Transverse colon (tissue), 4 donors: ENCODE results near the gene SLC22A4. TPM values are rescaled to one million over a fixed set of nuclear protein-coding genes. Genes with fewer than 3 reads are reported as not detected.

Experiments used
- DNase-seq: peaks from one replicate; pipeline ENCODE4 v3.0.0-alpha.2; 2019
- H3K27ac ChIP-seq, 4 donors: fragments of 200-600 bp; sonication (generic); 2 replicates each; pipeline ENCODE4 v1.5.1; 2016 to 2018; ENCODE audit warnings: inconsistent platforms in 4 of 4
- H3K27me3 ChIP-seq: fragments of 200-600 bp; sonication (generic); 2 replicates; pipeline ENCODE4 v1.5.1; 2017; ENCODE audit warnings: inconsistent platforms
- H3K36me3 ChIP-seq, 4 donors: fragments of 200-600 bp; sonication (generic); 2 replicates each; pipeline ENCODE4 v1.5.1; 2017 to 2019; ENCODE audit warnings: inconsistent platforms in 4 of 4
- H3K4me1 ChIP-seq, 4 donors: fragments of 200-600 bp; sonication (generic); 2 replicates each; pipeline ENCODE4 v1.5.1; 2017 to 2020; ENCODE audit warnings: inconsistent platforms in 4 of 4
- H3K4me3 ChIP-seq, 4 donors: fragments of 200-600 bp; sonication (generic); 1 replicate in 1 of 4; 2 replicates in 3 of 4; pipeline versions ENCODE4 v1.5.1 to v1.6.1; 2017 to 2019; ENCODE audit warnings: inconsistent platforms in 4 of 4
- H3K9me3 ChIP-seq, 2 donors: fragments of 200-600 bp; sonication (generic); 2 replicates each; pipeline ENCODE4 v1.5.1; 2017 to 2019; ENCODE audit warnings: inconsistent platforms in 2 of 2
- EP300 ChIP-seq: sonication (generic); formaldehyde crosslinking; IDR thresholded peaks from one replicate; pipeline ENCODE4 v1.6.1; 2017; ENCODE audit warnings: antibody characterized with exemption, low read depth
- POLR2A ChIP-seq: fragments of 450-650 bp; IDR thresholded peaks from one replicate; pipeline ENCODE4 v1.6.1; 2016; ENCODE audit warnings: antibody characterized with exemption, mild to moderate bottlenecking, moderate library complexity
- POLR2AphosphoS5 ChIP-seq, 3 donors: sonication (generic); formaldehyde crosslinking; IDR thresholded peaks; one replicate each; pipeline ENCODE4 v1.6.1; 2016; ENCODE audit warnings: antibody characterized with exemption in 3 of 3
- WGBS, 2 donors: methylation state at CpG; one replicate each; pipeline ENCODE4 v1.1.5; 2018; ENCODE audit warnings: low coverage in 1 of 2; 5-methylcytosine and 5-hydroxymethylcytosine counted together
- in situ Hi-C, 4 donors: fragments of 200-750 bp; cut with MboI; loops; one replicate each; pipeline versions ENCODE4 v1.15.0 to v1.15.1; 2017; ENCODE audit warnings: low sequenced_read_pairs in 3 of 4, low pct_ligation_motif_present in 1 of 4, low pct_unique_long_range_greater_than_20kb in 1 of 4
- intact Hi-C: fragments of 100-400 bp; cut with DNase I; formaldehyde crosslinking; loops from one replicate; pipeline ENCODE4 v1.15.1; 2023; ENCODE audit warnings: low total_unique reads
- total RNA-seq, 4 donors: library from RNA; depleted of rRNA; stranded (reverse); fragments of >200 nt; gene quantifications; one replicate each; pipeline ENCODE4 v1.1.0, GENCODE V29; 2016
- TF ChIP-seq, protein P1 (sequence below), 5 experiments: fragments of 200-600 bp in 3 of 5; fragments of 450-650 bp in 2 of 5; sonication (generic) in 3 of 5; IDR thresholded peaks; 1 replicate in 2 of 5; 2 replicates in 3 of 5; pipeline ENCODE4 v1.5.1; 2016 to 2017; ENCODE audit warnings: antibody characterized with exemption in 5 of 5, inconsistent platforms in 3 of 5, mild to moderate bottlenecking in 2 of 5, moderate library complexity in 1 of 5

The SLC22A4 gene
- total RNA-seq, 4 donors from 2014 or later, result 1.6 to 48.3 (median 14.5) TPM; not detected in 1

DNA sequence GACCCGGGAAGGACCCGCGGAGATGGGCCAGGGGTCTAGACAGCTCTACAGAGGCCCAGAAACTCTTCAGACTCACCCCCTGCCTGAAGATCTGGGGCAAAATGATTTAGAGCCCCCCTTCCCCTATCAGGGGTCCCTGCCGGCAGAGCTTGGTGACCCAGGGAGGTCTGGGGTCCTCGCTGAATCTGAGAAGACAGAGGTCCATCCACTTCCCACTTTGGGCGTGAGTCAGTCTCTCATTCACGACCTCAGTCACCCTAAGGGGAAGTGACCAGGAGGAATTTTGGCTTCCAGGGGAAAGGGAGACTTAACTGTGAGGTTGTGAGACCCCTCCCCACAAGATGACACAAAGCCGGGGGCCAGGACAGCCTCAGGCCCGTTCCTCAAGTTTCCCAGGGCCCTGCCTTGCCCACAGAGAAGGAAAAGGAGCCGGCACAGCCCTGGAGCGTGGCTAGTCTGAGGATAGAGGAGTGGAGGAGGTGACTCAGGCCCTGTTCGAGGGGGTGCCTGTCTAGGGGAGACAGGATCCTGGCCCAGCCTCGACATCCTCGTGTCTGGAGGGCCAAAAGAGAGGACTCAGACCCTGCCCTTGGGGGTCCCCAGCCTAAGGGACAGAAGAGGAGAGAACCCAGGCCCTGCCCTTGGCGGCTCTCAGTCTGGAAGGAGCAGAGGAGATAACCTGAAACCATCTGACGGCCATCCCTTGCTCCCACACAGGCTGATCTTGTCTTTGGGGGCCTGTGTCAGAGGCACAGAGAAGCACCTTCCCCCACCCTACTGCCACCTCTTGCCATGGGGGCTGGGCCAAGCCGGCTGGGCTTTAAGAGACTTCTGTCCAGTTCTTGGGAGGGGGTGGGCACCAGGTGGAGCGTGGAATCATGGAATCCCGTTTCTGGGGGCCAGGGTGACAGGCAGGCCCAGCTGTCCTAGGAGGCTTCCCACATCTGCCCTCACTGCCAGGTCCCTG is 35.8 kb upstream of the SLC22A4 start:
- in situ Hi-C loops, result loop anchor here in 1 of 4 donors (25.0 kb wide), 1 partner anchor 279 kb away; the partner anchor contains the start of gene IL5
- no peaks in the 10 kb centered on the region for H3K36me3 ChIP-seq
- TF ChIP-seq POLR2AphosphoS5 (IDR thresholded peaks at IDR 0.05) (no peak), EP300 (no peak), POLR2A (no peak)
- TF ChIP-seq, protein P1, sequence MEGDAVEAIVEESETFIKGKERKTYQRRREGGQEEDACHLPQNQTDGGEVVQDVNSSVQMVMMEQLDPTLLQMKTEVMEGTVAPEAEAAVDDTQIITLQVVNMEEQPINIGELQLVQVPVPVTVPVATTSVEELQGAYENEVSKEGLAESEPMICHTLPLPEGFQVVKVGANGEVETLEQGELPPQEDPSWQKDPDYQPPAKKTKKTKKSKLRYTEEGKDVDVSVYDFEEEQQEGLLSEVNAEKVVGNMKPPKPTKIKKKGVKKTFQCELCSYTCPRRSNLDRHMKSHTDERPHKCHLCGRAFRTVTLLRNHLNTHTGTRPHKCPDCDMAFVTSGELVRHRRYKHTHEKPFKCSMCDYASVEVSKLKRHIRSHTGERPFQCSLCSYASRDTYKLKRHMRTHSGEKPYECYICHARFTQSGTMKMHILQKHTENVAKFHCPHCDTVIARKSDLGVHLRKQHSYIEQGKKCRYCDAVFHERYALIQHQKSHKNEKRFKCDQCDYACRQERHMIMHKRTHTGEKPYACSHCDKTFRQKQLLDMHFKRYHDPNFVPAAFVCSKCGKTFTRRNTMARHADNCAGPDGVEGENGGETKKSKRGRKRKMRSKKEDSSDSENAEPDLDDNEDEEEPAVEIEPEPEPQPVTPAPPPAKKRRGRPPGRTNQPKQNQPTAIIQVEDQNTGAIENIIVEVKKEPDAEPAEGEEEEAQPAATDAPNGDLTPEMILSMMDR (IDR thresholded peaks at IDR 0.05), result no peak
- peak; percentile 23 for DNase-seq
- peak overlapping the region; percentile 87 to 97 (median 94) for H3K27ac ChIP-seq
- peaks cover 9 to 49% (median 32%) of the 10 kb centered on the region in 4 donors for H3K4me1 ChIP-seq
- H3K9me3 ChIP-seq, result no peaks in the 10 kb centered on the region
- H3K4me3 ChIP-seq, result peak overlapping the region; percentile 27 to 67 (median 52)
- WGBS, 2 donors, result 62% methylated on average over 16 of the region's 19 CpGs; no CpG with 5 or more reads in 1 of the 2 donors
- intact Hi-C loops, result loop anchor here (5.0 kb wide), 1 partner anchor 34 kb away; the partner anchor contains the start of gene SLC22A4
- H3K27me3 ChIP-seq, result peaks cover 17% of the 10 kb centered on the region

DNA sequence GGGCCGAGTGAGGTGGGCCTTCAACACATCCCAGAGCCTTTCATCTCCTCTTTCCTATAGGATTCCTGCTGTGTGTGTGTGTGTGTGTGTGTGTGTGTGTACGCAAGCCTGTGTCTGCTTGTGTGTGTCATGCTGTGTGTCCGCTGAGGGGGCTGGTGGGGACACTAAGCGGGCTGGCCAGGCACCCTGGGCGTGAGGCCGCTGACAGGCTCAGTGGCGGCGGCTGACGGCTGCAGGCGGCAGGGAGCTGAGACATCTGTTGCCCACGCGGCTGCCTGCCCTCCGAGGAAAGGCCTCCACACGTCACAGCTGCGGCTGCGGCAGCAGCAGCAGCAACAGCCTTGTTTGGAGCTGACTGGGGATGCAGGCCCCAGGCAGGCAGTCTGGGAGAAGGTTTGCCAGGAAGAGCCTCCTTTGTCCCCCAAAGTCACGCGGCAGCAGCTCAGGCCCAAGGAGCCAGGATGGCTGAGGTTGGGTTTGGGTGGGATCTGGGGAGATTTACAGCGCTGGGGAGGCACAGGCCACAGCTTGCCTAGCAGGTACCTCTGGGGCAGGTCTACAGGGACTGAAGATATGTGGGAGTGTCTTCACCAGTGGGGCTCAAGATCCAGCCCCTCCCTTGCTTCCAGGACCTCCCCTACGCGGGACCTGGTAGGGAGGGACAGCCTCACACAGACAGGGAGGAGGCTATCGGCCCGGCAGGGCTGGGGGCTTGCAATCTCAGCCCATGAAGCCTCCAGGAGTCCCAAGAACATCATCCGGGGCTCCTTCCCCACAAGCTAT is 34.9 kb upstream of the SLC22A4 start:
- peaks cover 17% of the 10 kb centered on the region for H3K27me3 ChIP-seq
- H3K4me1 ChIP-seq, result peaks cover 12 to 57% (median 41%) of the 10 kb centered on the region in 4 donors
- TF ChIP-seq EP300 (peak; percentile 40), POLR2AphosphoS5 (IDR thresholded peaks at IDR 0.05) (peak; percentile 74 to 82 (median 79)), POLR2A (peak; percentile 58)
- TF ChIP-seq, protein P1 (IDR thresholded peaks at IDR 0.05), result no peak
- H3K36me3 ChIP-seq, result no peaks in the 10 kb centered on the region
- 81% methylated on average over 15 of the region's 24 CpGs; no CpG with 5 or more reads in 1 of the 2 donors for WGBS, 2 donors
- no peaks in the 10 kb centered on the region for H3K9me3 ChIP-seq
- in situ Hi-C loops (loop anchor here in 1 of 4 donors (25.0 kb wide), 1 partner anchor 278 kb away; the partner anchor contains the start of gene IL5), intact Hi-C loops (loop anchor here (5.0 kb wide), 1 partner anchor 33 kb away; the partner anchor contains the start of gene SLC22A4)
- peak; percentile 56 for DNase-seq
- H3K4me3 ChIP-seq, result peak overlapping the region in 3 of 4 donors; percentile 45 to 67 (median 59)
- H3K27ac ChIP-seq, result peak overlapping the region; percentile 87 to 97 (median 94)

DNA sequence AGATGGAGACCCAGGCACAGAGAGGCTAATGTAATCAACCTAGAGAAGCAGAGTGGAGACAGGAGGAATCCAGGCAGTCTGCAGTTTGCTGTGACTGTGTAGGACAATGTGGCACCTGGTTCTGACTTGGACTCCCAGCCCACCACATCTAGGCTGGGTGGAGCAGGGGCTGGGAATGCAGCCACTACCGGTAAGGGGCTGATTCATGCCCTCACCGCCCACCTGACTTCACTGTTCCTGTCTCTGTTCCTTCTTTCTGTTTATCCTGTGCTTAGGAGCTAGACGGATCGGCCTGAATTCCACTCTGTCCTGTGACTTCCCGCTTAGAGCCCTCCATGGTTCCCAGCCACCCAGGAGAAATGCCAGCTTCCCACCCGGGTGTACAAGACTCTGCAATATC is 34.1 kb upstream of the SLC22A4 start:
- H3K27ac ChIP-seq, result peak overlapping the region; percentile 87 to 97 (median 94)
- peaks cover 17% of the 10 kb centered on the region for H3K27me3 ChIP-seq
- peak overlapping the region in 2 of 4 donors; percentile 59 to 67 for H3K4me3 ChIP-seq
- no peak for DNase-seq
- H3K4me1 ChIP-seq, result peaks cover 19 to 59% (median 48%) of the 10 kb centered on the region in 4 donors
- TF ChIP-seq, protein P1 (IDR thresholded peaks at IDR 0.05), result no peak
- peak in 2 of 3 donors; percentile 20 to 60 for TF ChIP-seq POLR2AphosphoS5 (IDR thresholded peaks at IDR 0.05)
- peak; percentile 82 for TF ChIP-seq EP300
- no peak for TF ChIP-seq POLR2A
- no peaks in the 10 kb centered on the region for H3K36me3 ChIP-seq
- in situ Hi-C loops, result loop anchor here in 1 of 4 donors (25.0 kb wide), 1 partner anchor 277 kb away; the partner anchor contains the start of gene IL5
- 66 to 72% methylated on average over 3 to 6 of the region's 6 CpGs for WGBS, 2 donors
- no peaks in the 10 kb centered on the region for H3K9me3 ChIP-seq
- intact Hi-C loops, result no loop called here
